Stomach (tissue), 4 donors: ENCODE results near the gene PRKX.

ENCODE experiments used
- CTCF ChIP-seq, 7 experiments: fragments of 450-650 bp in 4 of 7; fragments of 200-600 bp in 3 of 7; sonication (generic) in 3 of 7; IDR thresholded peaks; one replicate each; pipeline ENCODE4 v1.5.1; 2016 to 2019; ENCODE audit warnings: antibody characterized with exemption in 7 of 7, control low read depth in 2 of 7, mild to moderate bottlenecking in 1 of 7
- EP300 ChIP-seq: sonication (generic); formaldehyde crosslinking; IDR thresholded peaks from one replicate; pipeline ENCODE4 v1.6.1; 2017; ENCODE audit warnings: antibody characterized with exemption
- POLR2A ChIP-seq, 4 donors: fragments of 450-650 bp; IDR thresholded peaks; one replicate each; pipeline ENCODE4 v1.6.1; 2016; ENCODE audit warnings: antibody characterized with exemption in 4 of 4, control low read depth in 2 of 4, mild to moderate bottlenecking in 1 of 4, moderate library complexity in 1 of 4
- POLR2AphosphoS5 ChIP-seq, 3 donors: sonication (generic); formaldehyde crosslinking; IDR thresholded peaks; one replicate each; pipeline ENCODE4 v1.6.1; 2016; ENCODE audit warnings: antibody characterized with exemption in 3 of 3

- TF ChIP-seq CTCF (IDR thresholded peaks at IDR 0.05) (no peak), EP300 (no peak), POLR2AphosphoS5 (IDR thresholded peaks at IDR 0.05) (no peak), POLR2A (IDR thresholded peaks at IDR 0.05) (no peak)
Observed at GRCh38 chrX:3621414-3621813, 92.0 kb downstream of the PRKX start.
